Activated B cell treated with CpG ODN at 0.5 μM for 24 hours (primary cell): ENCODE data around the gene SERPINA3. TPM values are rescaled to one million over a fixed set of nuclear protein-coding genes. Genes with fewer than 3 reads are reported as not detected.

Source experiments
- ATAC-seq: fragments of 200-7000 bp; cut with Tn5 transposase; one replicate; pipeline ENCODE4 v1.10.0; 2021; ENCODE audit warnings: low read depth, mild to moderate bottlenecking, moderate library complexity
- CTCF ChIA-PET: fragments of 350-600 bp; sonication (Branson Sonifier 250); formaldehyde crosslinking; loops from one replicate; lab custom pipeline; 2021; ENCODE audit warnings: antibody characterized with exemption; lab: Charles Lee
- POLR2A ChIA-PET: fragments of 350-600 bp; sonication (Branson Sonifier 250); formaldehyde crosslinking; loops from one replicate; lab custom pipeline; 2021; ENCODE audit warnings: antibody characterized with exemption; lab: Charles Lee
- DNase-seq: peaks from one replicate; pipeline ENCODE4 v3.0.0; 2022
- H3K27ac Mint-ChIP-seq: one replicate; pipeline ENCODE4 v1.8.0; 2020; ENCODE audit warnings: mixed read lengths
- H3K27me3 Mint-ChIP-seq: one replicate; pipeline ENCODE4 v1.8.0; 2021; ENCODE audit warnings: mixed read lengths
- H3K36me3 Mint-ChIP-seq: one replicate; pipeline ENCODE4 v1.8.0; 2021; ENCODE audit warnings: low read depth, mixed read lengths
- H3K4me1 Mint-ChIP-seq: one replicate; pipeline ENCODE4 v1.8.0; 2021; ENCODE audit warnings: mixed read lengths
- H3K4me3 Mint-ChIP-seq: one replicate; pipeline ENCODE4 v1.8.0; 2020; ENCODE audit warnings: mild to moderate bottlenecking, mixed read lengths
- H3K9me3 Mint-ChIP-seq: one replicate; pipeline ENCODE4 v1.8.0; 2020; ENCODE audit warnings: mixed read lengths
- intact Hi-C: fragments of 100-400 bp; cut with micrococcal nuclease; formaldehyde crosslinking; loops from one replicate; pipeline ENCODE4 v1.15.1; 2024
- total RNA-seq: library from RNA; stranded (reverse); gene quantifications from 2 replicates; pipeline ENCODE4 v1.2.3, GENCODE V29; 2022
- TF ChIP-seq, protein P1 (sequence below): fragments of 200-600 bp; IDR thresholded peaks from one replicate; pipeline ENCODE4 v1.8.0; 2022; ENCODE audit warnings: antibody characterized with exemption, mild to moderate bottlenecking

The SERPINA3 gene
- total RNA-seq, 1 donor from 2014 or later, result not detected

DNA sequence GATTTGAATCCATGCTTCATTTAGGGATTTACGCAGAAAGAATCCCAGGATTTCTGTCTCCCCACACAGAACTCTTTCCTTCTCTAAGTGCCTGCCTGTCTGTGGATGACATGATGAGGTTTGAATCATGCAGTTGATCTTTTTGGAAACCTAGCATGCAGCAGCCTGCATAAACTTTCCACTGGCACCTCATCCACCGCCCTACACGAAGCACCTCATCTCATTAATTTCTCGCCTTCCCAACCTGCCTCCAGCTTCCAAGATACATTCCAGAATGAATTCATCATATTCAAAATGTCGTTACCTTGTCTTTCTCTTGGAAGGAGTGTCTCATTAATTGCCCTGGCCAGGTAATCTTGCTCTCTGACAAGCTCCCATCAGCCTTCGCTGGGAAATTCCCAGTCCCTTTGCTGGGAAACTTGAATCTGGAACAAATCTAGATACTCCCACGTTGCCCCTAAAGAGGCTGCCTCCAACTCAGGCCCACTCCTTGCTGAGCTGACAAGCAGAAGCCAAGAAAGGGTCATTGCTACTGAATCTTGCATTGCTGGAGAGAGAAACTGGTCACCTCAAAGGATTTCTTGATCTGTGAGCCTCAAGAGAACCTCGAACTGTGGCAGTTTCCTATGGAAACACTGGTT is 48.2 kb downstream of the SERPINA3 start:
- Mint-ChIP-seq H3K27me3 (peaks cover 4% of the 10 kb centered on the region), H3K4me3 (no peak overlapping the region), H3K9me3 (peaks cover 2% of the 10 kb centered on the region), H3K4me1 (no peaks in the 10 kb centered on the region), H3K27ac (no peak overlapping the region), H3K36me3 (no peaks in the 10 kb centered on the region)
- ATAC-seq (no peak), DNase-seq (no peak)
- ChIA-PET CTCF (no interaction called here), POLR2A (no interaction called here)
- intact Hi-C loops, result no loop called here
- TF ChIP-seq, protein P1, sequence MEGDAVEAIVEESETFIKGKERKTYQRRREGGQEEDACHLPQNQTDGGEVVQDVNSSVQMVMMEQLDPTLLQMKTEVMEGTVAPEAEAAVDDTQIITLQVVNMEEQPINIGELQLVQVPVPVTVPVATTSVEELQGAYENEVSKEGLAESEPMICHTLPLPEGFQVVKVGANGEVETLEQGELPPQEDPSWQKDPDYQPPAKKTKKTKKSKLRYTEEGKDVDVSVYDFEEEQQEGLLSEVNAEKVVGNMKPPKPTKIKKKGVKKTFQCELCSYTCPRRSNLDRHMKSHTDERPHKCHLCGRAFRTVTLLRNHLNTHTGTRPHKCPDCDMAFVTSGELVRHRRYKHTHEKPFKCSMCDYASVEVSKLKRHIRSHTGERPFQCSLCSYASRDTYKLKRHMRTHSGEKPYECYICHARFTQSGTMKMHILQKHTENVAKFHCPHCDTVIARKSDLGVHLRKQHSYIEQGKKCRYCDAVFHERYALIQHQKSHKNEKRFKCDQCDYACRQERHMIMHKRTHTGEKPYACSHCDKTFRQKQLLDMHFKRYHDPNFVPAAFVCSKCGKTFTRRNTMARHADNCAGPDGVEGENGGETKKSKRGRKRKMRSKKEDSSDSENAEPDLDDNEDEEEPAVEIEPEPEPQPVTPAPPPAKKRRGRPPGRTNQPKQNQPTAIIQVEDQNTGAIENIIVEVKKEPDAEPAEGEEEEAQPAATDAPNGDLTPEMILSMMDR, result no peak

DNA sequence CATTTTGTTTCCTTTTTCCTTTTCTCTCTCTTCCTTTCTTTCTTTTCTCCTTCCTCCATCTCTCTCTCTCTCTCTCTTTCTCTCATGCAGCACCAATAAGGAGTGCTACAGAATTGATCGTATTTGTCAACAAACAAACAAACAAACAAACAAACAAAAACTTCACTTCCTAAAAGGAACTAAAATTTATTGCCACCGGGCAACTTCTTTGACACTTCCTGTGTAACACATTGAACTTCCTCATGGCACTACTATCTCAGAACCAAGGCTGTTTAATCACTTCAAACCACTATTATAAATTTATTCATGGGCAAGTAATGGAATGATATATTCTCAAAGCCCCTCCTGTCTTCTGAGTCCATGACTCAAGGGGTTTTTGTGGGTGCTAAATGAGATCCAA is 51.3 kb downstream of the SERPINA3 start:
- Mint-ChIP-seq H3K36me3 (no peaks in the 10 kb centered on the region), H3K27me3 (peaks cover 6% of the 10 kb centered on the region), H3K4me1 (no peaks in the 10 kb centered on the region), H3K27ac (no peak overlapping the region), H3K4me3 (no peak overlapping the region), H3K9me3 (peaks cover 2% of the 10 kb centered on the region)
- ChIA-PET POLR2A (no interaction called here), CTCF (no interaction called here)
- DNase-seq (no peak), ATAC-seq (no peak)
- intact Hi-C loops, result no loop called here
- TF ChIP-seq, protein P1, result no peak

DNA sequence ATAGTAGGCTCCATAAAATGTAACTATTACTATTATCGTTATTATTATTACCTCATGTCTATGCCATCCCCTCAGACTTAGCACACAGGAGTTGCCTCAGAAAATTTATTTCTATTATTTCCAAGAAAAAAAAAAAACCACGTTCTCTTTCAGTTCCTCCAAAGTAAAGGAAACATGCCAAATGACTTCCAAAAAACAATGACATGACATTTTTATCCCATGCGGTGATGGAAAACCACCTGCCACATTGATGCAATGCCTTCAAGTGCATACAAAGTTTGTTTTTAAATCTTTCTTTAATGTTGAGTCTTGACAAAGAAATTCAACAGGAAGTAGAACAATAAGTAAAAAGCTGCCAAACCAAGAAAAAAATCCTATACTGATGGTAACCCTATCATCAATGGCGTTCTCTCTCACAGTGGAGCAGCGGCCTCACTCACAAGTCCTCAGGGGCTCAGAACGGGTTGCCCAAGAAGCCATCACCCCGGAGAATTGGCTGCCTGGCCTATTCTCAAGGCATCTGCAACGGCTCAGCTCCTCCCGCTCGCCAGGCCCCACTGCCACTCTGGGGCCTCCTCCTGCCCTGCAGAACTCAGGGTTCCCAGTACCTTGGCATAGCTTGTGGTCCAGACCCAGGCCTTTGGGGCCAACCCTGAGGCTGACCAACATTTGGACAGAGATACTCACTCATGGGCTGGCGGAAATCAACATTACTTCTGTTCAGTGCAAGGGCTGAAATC is 51.9 kb downstream of the SERPINA3 start:
- Mint-ChIP-seq H3K4me1 (no peaks in the 10 kb centered on the region), H3K4me3 (no peak overlapping the region), H3K36me3 (no peaks in the 10 kb centered on the region), H3K27ac (no peak overlapping the region), H3K9me3 (peaks cover 2% of the 10 kb centered on the region), H3K27me3 (peaks cover 6% of the 10 kb centered on the region)
- CTCF ChIA-PET, result no interaction called here
- TF ChIP-seq, protein P1, result no peak
- POLR2A ChIA-PET, result no interaction called here
- DNase-seq (no peak), ATAC-seq (no peak)
- intact Hi-C loops, result no loop called here

DNA sequence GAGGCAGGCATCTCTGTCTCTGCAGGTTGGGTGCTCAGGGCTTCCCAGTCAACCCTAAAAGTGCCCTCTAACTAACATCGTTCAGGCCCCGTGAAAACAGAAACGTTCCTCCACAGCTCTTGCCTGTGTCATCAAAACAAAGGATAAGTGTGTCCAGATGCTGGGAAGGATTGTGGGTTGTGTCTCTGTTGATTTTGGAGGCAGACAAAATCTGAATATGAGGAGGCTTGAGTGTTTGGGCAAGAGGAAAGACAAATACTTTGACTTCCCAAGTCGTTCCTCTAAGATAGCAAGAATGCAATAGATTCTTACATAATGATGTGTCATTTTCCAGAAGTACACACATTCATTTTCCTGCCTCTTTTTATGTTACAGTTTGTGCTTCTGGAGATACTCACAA is 52.9 kb downstream of the SERPINA3 start:
- CTCF ChIA-PET, result no interaction called here
- ATAC-seq (no peak), DNase-seq (no peak)
- H3K36me3 Mint-ChIP-seq, result no peaks in the 10 kb centered on the region
- POLR2A ChIA-PET, result no interaction called here
- H3K27me3 Mint-ChIP-seq, result peaks cover 6% of the 10 kb centered on the region
- H3K4me1 Mint-ChIP-seq, result no peaks in the 10 kb centered on the region
- H3K27ac Mint-ChIP-seq, result no peak overlapping the region
- TF ChIP-seq, protein P1, result no peak
- intact Hi-C loops, result no loop called here
- no peak overlapping the region for H3K4me3 Mint-ChIP-seq
- peaks cover 2% of the 10 kb centered on the region for H3K9me3 Mint-ChIP-seq

DNA sequence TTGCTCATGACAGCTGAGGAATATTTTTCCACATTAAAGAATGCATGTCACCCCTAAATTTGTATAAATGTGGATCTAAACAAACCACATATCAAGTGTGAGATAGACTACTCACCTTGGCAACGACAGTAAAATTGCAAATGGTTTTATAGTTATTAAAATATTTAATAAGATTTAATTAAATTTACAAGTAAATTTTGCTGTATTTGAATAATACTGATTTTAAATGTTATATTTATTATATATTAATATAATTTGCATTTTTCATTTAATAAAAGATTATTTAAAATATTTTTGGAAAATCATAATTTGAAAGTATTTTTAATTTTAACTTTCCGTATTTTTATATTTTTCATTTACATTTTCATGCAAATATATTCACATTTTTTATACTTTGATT is 53.4 kb downstream of the SERPINA3 start:
- no peaks in the 10 kb centered on the region for H3K4me1 Mint-ChIP-seq
- DNase-seq, result no peak
- no peak overlapping the region for H3K4me3 Mint-ChIP-seq
- TF ChIP-seq, protein P1, result no peak
- H3K36me3 Mint-ChIP-seq, result no peaks in the 10 kb centered on the region
- peaks cover 2% of the 10 kb centered on the region for H3K9me3 Mint-ChIP-seq
- H3K27me3 Mint-ChIP-seq, result peaks cover 6% of the 10 kb centered on the region
- POLR2A ChIA-PET, result no interaction called here
- CTCF ChIA-PET, result no interaction called here
- no peak overlapping the region for H3K27ac Mint-ChIP-seq
- intact Hi-C loops, result no loop called here
- no peak for ATAC-seq
